SU-DHL-6 (cell line): Measurements from ENCODE around the gene MAP3K19.
"Not testable (repeated sequence)": the region's sequence is repeated elsewhere in the genome, so short reads cannot be mapped to it uniquely, and the experiment has no call there.

ENCODE experiments used
- H2AFZ ChIP-seq: fragments of 200-600 bp; sonication (generic); 2 replicates; pipeline ENCODE4 v1.6.1; 2014; ENCODE audit warnings: low read depth, mild to moderate bottlenecking, moderate library complexity, mixed read lengths, antibody characterized with exemption, low read length; ENCODE audit not compliant: severe bottlenecking
- H3F3A ChIP-seq: fragments of 200-600 bp; shearing (Covaris generic); 2 replicates; pipeline ENCODE4 v1.6.0; 2016; ENCODE audit warnings: antibody characterized with exemption, mild to moderate bottlenecking; ENCODE audit not compliant: insufficient read depth
- H3K27ac ChIP-seq: fragments of 200-600 bp; sonication (generic); 2 replicates; pipeline ENCODE4 v1.5.1; 2016; ENCODE audit warnings: low read depth, mild to moderate bottlenecking, low read length, moderate library complexity, mixed read lengths
- H3K27me3 ChIP-seq: fragments of 200-600 bp; sonication (generic), shearing (Covaris generic); 2 replicates; pipeline ENCODE4 v1.6.0; 2014; ENCODE audit warnings: mild to moderate bottlenecking, low read length
- H3K36me3 ChIP-seq: fragments of 200-600 bp; sonication (generic); 2 replicates; pipeline ENCODE4 v1.6.1; 2014; ENCODE audit warnings: mild to moderate bottlenecking, low read length, mixed read lengths
- H3K4me2 ChIP-seq: fragments of 300-600, 200-600 bp; shearing (Covaris generic), sonication (generic); 2 replicates; pipeline ENCODE4 v1.6.0; 2014; ENCODE audit warnings: low read length, low read depth, mild to moderate bottlenecking; ENCODE audit not compliant: poor library complexity, severe bottlenecking
- H3K4me3 ChIP-seq: fragments of 200-600 bp; sonication (generic); 2 replicates; pipeline ENCODE4 v1.5.1; 2014; ENCODE audit warnings: antibody characterized with exemption, low read length, mild to moderate bottlenecking, mixed read lengths; ENCODE audit not compliant: insufficient read depth, poor library complexity, severe bottlenecking
- H3K79me2 ChIP-seq: fragments of 200-600 bp; sonication (generic); 2 replicates; pipeline ENCODE4 v1.6.1; 2014; ENCODE audit warnings: mild to moderate bottlenecking, low read length, moderate library complexity; ENCODE audit not compliant: insufficient read depth
- H3K9ac ChIP-seq: fragments of 200-600 bp; sonication (generic); 2 replicates; pipeline ENCODE4 v1.7.0; 2014; ENCODE audit warnings: mild to moderate bottlenecking, low read length
- H3K9me2 ChIP-seq: fragments of 200-600 bp; sonication (generic); replicated peaks from 2 replicates; pipeline ENCODE4 v1.6.1; 2014; ENCODE audit warnings: low read length; ENCODE audit not compliant: insufficient read depth
- H3K9me3 ChIP-seq: fragments of 200-600 bp; sonication (generic); 2 replicates; pipeline ENCODE4 v1.6.1; 2014; ENCODE audit warnings: low read length, mixed read lengths; ENCODE audit not compliant: insufficient read depth
- H4K20me1 ChIP-seq: fragments of 200-600 bp; sonication (generic); 2 replicates; pipeline ENCODE4 v1.6.1; 2014; ENCODE audit warnings: low read depth, mild to moderate bottlenecking, antibody characterized with exemption, low read length, moderate library complexity, mixed read lengths
- CTCF ChIP-seq: fragments of 200-600 bp; sonication (generic); IDR thresholded peaks from one replicate; pipeline ENCODE4 v1.5.1; 2017; ENCODE audit warnings: antibody characterized with exemption, mild to moderate bottlenecking, low read length, moderate library complexity; ENCODE audit not compliant: insufficient read depth, poor library complexity, severe bottlenecking
- EZH2phosphoT487 ChIP-seq: fragments of 200-600 bp; sonication (generic), shearing (Covaris generic); conservative IDR thresholded peaks from 2 replicates; pipeline ENCODE4 v1.6.1; 2018; ENCODE audit warnings: mild to moderate bottlenecking, antibody characterized with exemption, low read length, moderate library complexity, mixed read lengths

Gene MAP3K19

GRCh38 chr2:135037831-135038230 is 9.4 kb downstream of the MAP3K19 start:
- no peaks in the 10 kb centered on the region for H3K27me3 ChIP-seq
- H3K9ac ChIP-seq = no peak overlapping the region
- H2AFZ ChIP-seq = no peak overlapping the region
- no peak overlapping the region for H3K4me2 ChIP-seq
- no peak overlapping the region for H3K4me3 ChIP-seq
- H3F3A ChIP-seq = no peaks in the 10 kb centered on the region
- TF ChIP-seq CTCF = no peak
- H3K27ac ChIP-seq = no peak overlapping the region
- no peaks in the 10 kb centered on the region for H4K20me1 ChIP-seq
- no peaks in the 10 kb centered on the region for H3K9me3 ChIP-seq
- no peaks in the 10 kb centered on the region for H3K79me2 ChIP-seq
- no peaks in the 10 kb centered on the region for H3K36me3 ChIP-seq
- no peaks in the 10 kb centered on the region for H3K9me2 ChIP-seq

- not testable (repeated sequence) for H2AFZ ChIP-seq, H3K9me3 ChIP-seq, H4K20me1 ChIP-seq, H3K27me3 ChIP-seq, H3K79me2 ChIP-seq, H3K9me2 ChIP-seq, H3K27ac ChIP-seq, H3K4me3 ChIP-seq, H3F3A ChIP-seq, H3K4me2 ChIP-seq, H3K9ac ChIP-seq, H3K36me3 ChIP-seq
Observed at GRCh38 chr2:135033216-135033615, 14.0 kb downstream of the MAP3K19 start.

- Histone ChIP-seq H3K27me3 (no peaks in the 10 kb centered on the region), H3K4me3 (no peak overlapping the region), H3K9ac (no peak overlapping the region), H3F3A (no peaks in the 10 kb centered on the region), H3K36me3 (no peaks in the 10 kb centered on the region), H3K79me2 (no peaks in the 10 kb centered on the region), H4K20me1 (no peaks in the 10 kb centered on the region), H3K9me3 (no peaks in the 10 kb centered on the region), H3K27ac (no peak overlapping the region), H3K9me2 (no peaks in the 10 kb centered on the region), H2AFZ (no peak overlapping the region), H3K4me2 (no peak overlapping the region)
- TF ChIP-seq CTCF (no peak), EZH2phosphoT487 (no peak)
Observed at GRCh38 chr2:135030826-135031225, 16.4 kb downstream of the MAP3K19 start.

GRCh38 chr2:135029481-135030134 is 17.6 kb downstream of the MAP3K19 start:
- no peaks in the 10 kb centered on the region for H3K27me3 ChIP-seq
- no peak overlapping the region for H3K4me3 ChIP-seq
- no peak overlapping the region for H3K4me2 ChIP-seq
- no peak overlapping the region for H3K9ac ChIP-seq
- no peak for TF ChIP-seq CTCF
- no peak for TF ChIP-seq EZH2phosphoT487
- H3F3A ChIP-seq = no peaks in the 10 kb centered on the region
- H3K9me2 ChIP-seq = no peaks in the 10 kb centered on the region
- no peaks in the 10 kb centered on the region for H3K9me3 ChIP-seq
- H3K27ac ChIP-seq = no peak overlapping the region
- H4K20me1 ChIP-seq = no peaks in the 10 kb centered on the region
- no peak overlapping the region for H2AFZ ChIP-seq
- H3K36me3 ChIP-seq = no peaks in the 10 kb centered on the region
- no peaks in the 10 kb centered on the region for H3K79me2 ChIP-seq
